Mammary epithelial cell (primary cell): ENCODE results near the gene MVP.

Source experiments
- CTCF ChIP-seq, 2 donors: IDR thresholded peaks in 1 of 2; conservative IDR thresholded peaks in 1 of 2; 2 replicates each; pipeline ENCODE4 v1.5.1; 2011 to 2012; ENCODE audit warnings: inconsistent platforms in 2 of 2, low read length in 2 of 2, mild to moderate bottlenecking in 2 of 2, control low read depth in 1 of 2, low read depth in 1 of 2; ENCODE audit not compliant: insufficient read depth in 1 of 2; ENCODE audit errors: extremely low read depth in 1 of 2
- EZH2 ChIP-seq: IDR thresholded peaks from 2 replicates; pipeline ENCODE4 v1.6.1; 2012; ENCODE audit warnings: low read length, inconsistent platforms, borderline replicate concordance

GRCh38 chr16:29897333-29897732 is 77.1 kb downstream of the MVP start:
- no peak for TF ChIP-seq CTCF (conservative IDR thresholded peaks at IDR 0.05 in 1 of 2, IDR thresholded peaks at IDR 0.05 in 1 of 2; ENCODE audit: extremely low read depth in 1 of 2, insufficient read depth in 1 of 2, low read depth in 1 of 2, low read length in 2 of 2)
- no peak for TF ChIP-seq EZH2
